GM13976 (cell line): Measurements from ENCODE around the gene PAPPA.

Experiments used
- DNase-seq: peaks from one replicate; pipeline ENCODE4 v3.0.0; 2012; ENCODE audit warnings: low spot score
- CTCF ChIP-seq: IDR thresholded peaks from 2 replicates; pipeline ENCODE4 v1.5.1; 2012; ENCODE audit warnings: borderline replicate concordance, mild to moderate bottlenecking; ENCODE audit not compliant: insufficient read depth; ENCODE audit errors: extremely low read depth, missing control alignments, control extremely low read depth
- in situ Hi-C: fragments of 300-500 bp; cut with MboI; formaldehyde crosslinking; loops from one replicate; pipeline ENCODE4 v1.12.0; 2022; ENCODE audit warnings: low sequenced_read_pairs, mixed read lengths, inconsistent platforms; ENCODE audit not compliant: unreplicated experiment

The PAPPA gene

GRCh38 chr9:116202219-116202912, 48.8 kb downstream of the PAPPA start:
- in situ Hi-C loops, result no loop called here
- DNase-seq, result no peak
- no peak for TF ChIP-seq CTCF

DNA sequence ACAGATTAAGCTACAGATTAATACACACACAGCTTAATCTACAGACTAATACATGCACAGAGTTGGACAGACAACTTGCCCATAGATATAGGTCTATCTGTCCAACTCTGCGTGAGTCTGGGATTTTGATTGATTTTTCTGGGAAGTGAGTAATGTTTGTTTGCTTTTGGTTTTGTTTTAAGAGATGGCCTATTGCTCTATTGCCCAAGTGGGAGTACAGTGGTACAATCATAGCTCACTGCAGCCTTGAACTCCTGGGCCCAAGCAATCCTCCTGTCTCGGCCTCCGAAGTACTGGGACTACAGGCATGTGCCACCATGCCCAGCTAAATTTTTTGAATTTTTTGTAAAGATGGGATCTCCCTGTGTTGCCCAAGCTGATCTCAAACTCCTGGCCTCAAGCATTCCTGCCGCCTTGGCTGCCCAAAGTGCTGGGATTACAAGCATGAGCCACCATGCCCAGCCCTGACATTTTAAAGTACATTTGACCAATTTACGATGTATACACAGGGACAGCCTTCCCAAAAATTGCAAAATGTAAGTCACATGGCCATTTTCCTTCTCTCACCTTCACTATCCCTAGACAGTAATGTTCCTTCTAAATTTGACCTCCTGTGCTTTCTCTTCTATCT, 50.8 kb downstream of the PAPPA start:
- in situ Hi-C loops, result no loop called here
- no peak for TF ChIP-seq CTCF
- no peak for DNase-seq

- DNase-seq, result no peak
- TF ChIP-seq CTCF, result no peak
These were observed 54.0 kb downstream of the PAPPA start for GRCh38 chr9:116207371-116208111.

DNA sequence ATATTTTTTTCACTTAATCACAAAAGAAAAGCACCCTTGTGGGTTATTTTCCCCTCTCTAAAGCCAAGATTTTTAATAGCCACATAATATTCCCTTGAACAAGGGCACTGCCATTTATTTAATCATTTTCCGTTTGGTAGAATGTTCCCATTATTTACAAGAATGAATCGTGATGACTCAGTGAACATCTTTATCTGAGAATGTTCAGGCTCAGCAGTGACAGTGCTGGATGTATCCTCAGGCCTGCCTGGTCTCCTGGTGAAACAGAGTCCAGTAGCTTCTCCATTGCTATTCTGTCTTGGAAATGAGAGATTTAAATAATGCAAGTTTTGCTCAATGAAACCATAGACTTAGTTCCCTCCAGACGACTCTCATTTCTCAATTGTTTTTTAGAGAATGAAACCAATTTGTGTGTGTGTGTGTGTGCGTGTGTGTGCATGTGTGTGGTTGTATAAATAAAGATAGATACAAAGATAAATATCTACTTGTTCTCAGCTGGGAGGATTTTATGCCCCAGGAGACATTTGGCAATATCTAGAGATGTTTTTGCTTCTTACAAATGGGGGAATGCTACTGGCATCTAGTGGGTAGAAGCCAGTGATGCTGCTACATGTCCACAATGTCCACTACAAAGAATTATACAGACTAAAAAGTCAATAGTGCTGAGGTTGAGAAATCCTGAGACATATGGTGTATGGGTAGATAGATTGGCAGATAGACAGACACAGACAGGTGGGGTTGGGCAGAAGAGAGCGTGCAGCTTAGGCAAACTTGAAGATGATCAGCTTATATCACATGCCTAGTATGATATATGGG, 55.0 kb downstream of the PAPPA start:
- in situ Hi-C loops, result no loop called here
- TF ChIP-seq CTCF, result no peak
- DNase-seq, result no peak

More at GRCh38 chr9:116207371-116208111, 54.0 kb downstream of the PAPPA start:
- in situ Hi-C loops, result no loop called here

DNA sequence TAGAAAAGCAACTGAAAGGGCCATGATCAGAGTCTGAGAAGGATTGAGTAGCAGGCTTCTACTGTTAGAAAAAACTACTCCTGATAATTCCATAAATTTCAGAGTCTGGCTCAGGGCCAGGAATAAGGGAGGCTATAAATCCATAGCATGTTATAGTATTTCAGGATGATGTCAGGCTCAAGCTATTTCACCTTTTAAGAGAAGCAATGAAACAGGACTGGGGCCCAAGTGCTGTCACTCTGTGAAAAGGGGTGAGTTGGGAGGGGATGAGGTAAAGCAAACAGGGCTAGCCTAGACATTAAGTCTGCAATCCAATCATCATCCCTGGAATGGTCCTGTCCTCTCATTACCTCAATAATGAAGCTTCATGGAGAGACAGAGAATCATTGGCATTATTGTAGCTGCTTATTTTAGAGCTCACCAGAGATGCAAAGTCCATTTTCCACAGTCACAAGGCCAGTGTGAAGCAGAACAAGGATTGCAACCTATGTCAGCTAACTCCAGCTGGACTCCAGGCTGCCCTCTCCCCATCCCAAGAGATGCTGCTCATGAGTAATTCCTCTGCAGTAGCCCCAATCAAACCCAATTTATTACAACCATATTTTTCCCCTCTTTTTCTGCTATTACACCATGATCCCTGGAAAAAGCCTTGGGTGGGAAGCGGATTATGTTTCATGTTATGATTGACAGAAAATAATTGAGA, 56.0 kb downstream of the PAPPA start:
- TF ChIP-seq CTCF, result no peak
- in situ Hi-C loops, result no loop called here
- DNase-seq, result no peak
